WTC11 (cell line): ENCODE results near the gene ZNF718. TPM values are rescaled to one million over a fixed set of nuclear protein-coding genes. Genes with fewer than 3 reads are reported as not detected.
A peak's percentile ranks its signal among the peaks of the same experiment; 100 is the strongest.

ENCODE experiments used
- ATAC-seq: fragments of 200-7000 bp; cut with Tn5 transposase; 2 replicates; pipeline ENCODE4 v1.10.0; 2021; ENCODE audit warnings: mild to moderate bottlenecking, moderate library complexity
- CTCF ChIA-PET: fragments of 300-600 bp; sonication (Branson Sonifier 250); formaldehyde crosslinking; loops from one replicate; lab custom pipeline; 2021; ENCODE audit warnings: antibody characterized with exemption; lab: Charles Lee
- POLR2A ChIA-PET: fragments of 350-600 bp; sonication (Branson Sonifier 250); formaldehyde crosslinking; loops from one replicate; lab custom pipeline; 2021; ENCODE audit warnings: antibody characterized with exemption; lab: Charles Lee
- DNase-seq: peaks from one replicate; pipeline ENCODE4 v3.0.0; 2021; ENCODE audit warnings: low spot score
- H3K27ac Mint-ChIP-seq: 2 replicates; pipeline ENCODE4 v1.8.0; 2021; ENCODE audit warnings: mixed read lengths
- H3K27me3 Mint-ChIP-seq: 2 replicates; pipeline ENCODE4 v1.8.0; 2021; ENCODE audit warnings: low read depth, mild to moderate bottlenecking, moderate library complexity, mixed read lengths
- H3K36me3 Mint-ChIP-seq: 2 replicates; pipeline ENCODE4 v1.8.0; 2021; ENCODE audit warnings: mixed read lengths
- H3K4me1 Mint-ChIP-seq: 2 replicates; pipeline ENCODE4 v1.8.0; 2022; ENCODE audit warnings: mixed read lengths
- H3K4me3 Mint-ChIP-seq: 2 replicates; pipeline ENCODE4 v1.8.0; 2021; ENCODE audit warnings: mild to moderate bottlenecking, moderate library complexity, mixed read lengths
- H3K9me3 Mint-ChIP-seq: 2 replicates; pipeline ENCODE4 v1.8.0; 2021; ENCODE audit warnings: mixed read lengths
- CBFB ChIP-seq: sonication (generic); formaldehyde crosslinking; IDR thresholded peaks from 2 replicates; pipeline ENCODE4 v1.8.1; 2022; ENCODE audit warnings: mild to moderate bottlenecking, low read depth, missing genetic modification reagents
- ELF4 ChIP-seq: sonication (generic); formaldehyde crosslinking; IDR thresholded peaks from 2 replicates; pipeline ENCODE4 v1.8.1; 2022; ENCODE audit warnings: low read depth, mild to moderate bottlenecking, moderate library complexity, missing genetic modification reagents
- FOXJ3 ChIP-seq: sonication (generic); formaldehyde crosslinking; IDR thresholded peaks from 2 replicates; pipeline ENCODE4 v1.9.0; 2021; ENCODE audit warnings: missing genetic modification reagents, mild to moderate bottlenecking, borderline replicate concordance
- GABPB1 ChIP-seq: sonication (generic); formaldehyde crosslinking; IDR thresholded peaks from 2 replicates; pipeline ENCODE4 v1.8.1; 2023; ENCODE audit warnings: mild to moderate bottlenecking, missing genetic modification reagents
- GRHL2 ChIP-seq: fragments of 250-450 bp; sonication (Bioruptor Pico); IDR thresholded peaks from 2 replicates; pipeline ENCODE4 v1.8.0; 2022; ENCODE audit warnings: mild to moderate bottlenecking, moderate library complexity; ENCODE audit not compliant: insufficient replicate concordance, severe bottlenecking
- SP1 ChIP-seq: sonication (generic); formaldehyde crosslinking; conservative IDR thresholded peaks from 2 replicates; pipeline ENCODE4 v1.8.1; 2022; ENCODE audit warnings: missing genetic modification reagents
- TEAD1 ChIP-seq: sonication (generic); formaldehyde crosslinking; IDR thresholded peaks from 2 replicates; pipeline ENCODE4 v1.8.0; 2022; ENCODE audit warnings: mild to moderate bottlenecking, missing genetic modification reagents
- ZNF396 ChIP-seq: fragments of 250-450 bp; sonication (Bioruptor Pico); IDR thresholded peaks from 2 replicates; pipeline ENCODE4 v1.8.0; 2021; ENCODE audit warnings: mild to moderate bottlenecking, moderate library complexity, borderline replicate concordance
- total RNA-seq: library from RNA; stranded (reverse); gene quantifications from 3 replicates; pipeline ENCODE4 v1.2.3, GENCODE V29; 2021
- TF ChIP-seq, protein P1 (sequence below): sonication (generic); formaldehyde crosslinking; IDR thresholded peaks from 2 replicates; pipeline ENCODE4 v1.8.1; 2023; ENCODE audit warnings: mild to moderate bottlenecking, moderate library complexity, missing genetic modification reagents
- TF ChIP-seq, protein P2 (sequence below): sonication (generic); formaldehyde crosslinking; IDR thresholded peaks from 2 replicates; pipeline ENCODE4 v1.8.1; 2023; ENCODE audit warnings: mild to moderate bottlenecking, missing genetic modification reagents
- TF ChIP-seq, protein P3 (sequence below): sonication (generic); formaldehyde crosslinking; IDR thresholded peaks from 2 replicates; pipeline ENCODE4 v1.8.1; 2022; ENCODE audit warnings: low read depth, mild to moderate bottlenecking, moderate library complexity, missing genetic modification reagents, borderline replicate concordance
- TF ChIP-seq, protein P4 (sequence below): sonication (generic); formaldehyde crosslinking; IDR thresholded peaks from 2 replicates; pipeline ENCODE4 v1.8.1; 2023; ENCODE audit warnings: mild to moderate bottlenecking, missing genetic modification reagents, moderate library complexity
- TF ChIP-seq, protein P5 (sequence below): sonication (generic); formaldehyde crosslinking; IDR thresholded peaks from 2 replicates; pipeline ENCODE4 v1.8.0; 2022; ENCODE audit warnings: mild to moderate bottlenecking, missing genetic modification reagents
- TF ChIP-seq, protein P6 (sequence below): sonication (generic); formaldehyde crosslinking; IDR thresholded peaks from 2 replicates; pipeline ENCODE4 v1.8.1; 2022; ENCODE audit warnings: missing genetic modification reagents, borderline replicate concordance
- TF ChIP-seq, protein P7 (sequence below): fragments of 250-450 bp; sonication (Bioruptor Pico); IDR thresholded peaks from 2 replicates; pipeline ENCODE4 v1.9.0; 2021; ENCODE audit warnings: mild to moderate bottlenecking, borderline replicate concordance
- TF ChIP-seq, protein P8 (sequence below): sonication (generic); formaldehyde crosslinking; IDR thresholded peaks from 2 replicates; pipeline ENCODE4 v1.8.1; 2023; ENCODE audit warnings: mild to moderate bottlenecking, missing genetic modification reagents, borderline replicate concordance
- TF ChIP-seq, protein P9 (sequence below): sonication (generic); formaldehyde crosslinking; IDR thresholded peaks from 2 replicates; pipeline ENCODE4 v1.8.0; 2022; ENCODE audit warnings: mild to moderate bottlenecking, missing genetic modification reagents

ZNF718 gene
- total RNA-seq, 1 experiment from 2014 or later = 12.5 TPM

DNA sequence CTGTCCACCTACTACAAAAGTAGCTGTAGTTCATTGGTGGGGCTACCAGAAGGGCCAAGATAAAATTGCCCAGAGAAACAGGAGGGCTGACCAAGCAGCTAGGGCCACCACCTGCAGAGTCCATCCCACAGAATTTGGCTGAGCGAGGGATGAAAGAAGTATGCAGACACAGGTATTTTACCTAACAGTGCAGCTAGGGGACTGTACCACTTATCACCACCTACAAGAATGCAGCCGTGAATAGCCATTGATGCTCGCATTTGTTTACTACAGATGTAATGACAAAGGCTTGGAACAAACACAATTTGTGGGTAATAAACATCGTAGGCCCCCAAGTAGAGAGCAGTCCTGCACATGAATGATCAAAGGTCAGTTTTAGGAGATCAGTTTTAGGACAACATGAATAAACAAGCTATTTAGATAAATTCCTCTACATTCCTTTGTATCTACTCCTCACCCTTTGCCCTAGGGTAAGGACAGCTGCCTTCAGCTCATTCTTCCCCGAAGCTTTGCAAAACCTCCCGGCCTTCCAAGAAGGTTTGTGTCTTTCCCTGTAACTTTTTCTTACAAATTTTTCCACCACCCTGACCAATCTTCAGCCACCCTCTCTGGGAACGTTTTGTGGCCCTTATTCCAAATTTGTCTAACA lies 49.5 kb downstream of the ZNF718 start:
- POLR2A ChIA-PET = interaction anchor here (0.6 to 1.3 kb wide), 3 partner anchors 10 to 50 kb away, joined by 3 to 4 read pairs (median 3); partner anchors contain the start of gene ZNF718
- CTCF ChIA-PET = interaction anchor here (0.6 to 1.4 kb wide), 3 partner anchors 38 to 139 kb away, joined by 3 to 4 read pairs (median 3); no protein-coding TSS in a partner anchor
- DNase-seq = peak; percentile 25
- H3K4me1 Mint-ChIP-seq = peaks cover 31% of the 10 kb centered on the region
- peak overlapping the region; percentile 0; the same call in 1 of the 2 replicates for H3K4me3 Mint-ChIP-seq
- H3K27me3 Mint-ChIP-seq = peaks cover 45% of the 10 kb centered on the region
- ATAC-seq = peak; percentile 97
- peaks cover 49% of the 10 kb centered on the region for H3K9me3 Mint-ChIP-seq
- H3K27ac Mint-ChIP-seq = peak overlapping the region; percentile 66
- peaks cover 42% of the 10 kb centered on the region for H3K36me3 Mint-ChIP-seq
- TF ChIP-seq GABPB1 (CRISPR knock-in tag) = no peak
- TF ChIP-seq, protein P1, sequence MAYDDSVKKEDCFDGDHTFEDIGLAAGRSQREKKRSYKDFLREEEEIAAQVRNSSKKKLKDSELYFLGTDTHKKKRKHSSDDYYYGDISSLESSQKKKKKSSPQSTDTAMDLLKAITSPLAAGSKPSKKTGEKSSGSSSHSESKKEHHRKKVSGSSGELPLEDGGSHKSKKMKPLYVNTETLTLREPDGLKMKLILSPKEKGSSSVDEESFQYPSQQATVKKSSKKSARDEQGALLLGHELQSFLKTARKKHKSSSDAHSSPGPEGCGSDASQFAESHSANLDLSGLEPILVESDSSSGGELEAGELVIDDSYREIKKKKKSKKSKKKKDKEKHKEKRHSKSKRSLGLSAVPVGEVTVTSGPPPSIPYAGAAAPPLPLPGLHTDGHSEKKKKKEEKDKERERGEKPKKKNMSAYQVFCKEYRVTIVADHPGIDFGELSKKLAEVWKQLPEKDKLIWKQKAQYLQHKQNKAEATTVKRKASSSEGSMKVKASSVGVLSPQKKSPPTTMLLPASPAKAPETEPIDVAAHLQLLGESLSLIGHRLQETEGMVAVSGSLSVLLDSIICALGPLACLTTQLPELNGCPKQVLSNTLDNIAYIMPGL (CRISPR knock-in tag) = no peak
- no peak for TF ChIP-seq SP1 (CRISPR knock-in tag)
- TF ChIP-seq, protein P2, sequence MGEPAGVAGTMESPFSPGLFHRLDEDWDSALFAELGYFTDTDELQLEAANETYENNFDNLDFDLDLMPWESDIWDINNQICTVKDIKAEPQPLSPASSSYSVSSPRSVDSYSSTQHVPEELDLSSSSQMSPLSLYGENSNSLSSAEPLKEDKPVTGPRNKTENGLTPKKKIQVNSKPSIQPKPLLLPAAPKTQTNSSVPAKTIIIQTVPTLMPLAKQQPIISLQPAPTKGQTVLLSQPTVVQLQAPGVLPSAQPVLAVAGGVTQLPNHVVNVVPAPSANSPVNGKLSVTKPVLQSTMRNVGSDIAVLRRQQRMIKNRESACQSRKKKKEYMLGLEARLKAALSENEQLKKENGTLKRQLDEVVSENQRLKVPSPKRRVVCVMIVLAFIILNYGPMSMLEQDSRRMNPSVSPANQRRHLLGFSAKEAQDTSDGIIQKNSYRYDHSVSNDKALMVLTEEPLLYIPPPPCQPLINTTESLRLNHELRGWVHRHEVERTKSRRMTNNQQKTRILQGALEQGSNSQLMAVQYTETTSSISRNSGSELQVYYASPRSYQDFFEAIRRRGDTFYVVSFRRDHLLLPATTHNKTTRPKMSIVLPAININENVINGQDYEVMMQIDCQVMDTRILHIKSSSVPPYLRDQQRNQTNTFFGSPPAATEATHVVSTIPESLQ (CRISPR knock-in tag) = no peak
- no peak for TF ChIP-seq ELF4 (CRISPR knock-in tag)
- TF ChIP-seq, protein P3, sequence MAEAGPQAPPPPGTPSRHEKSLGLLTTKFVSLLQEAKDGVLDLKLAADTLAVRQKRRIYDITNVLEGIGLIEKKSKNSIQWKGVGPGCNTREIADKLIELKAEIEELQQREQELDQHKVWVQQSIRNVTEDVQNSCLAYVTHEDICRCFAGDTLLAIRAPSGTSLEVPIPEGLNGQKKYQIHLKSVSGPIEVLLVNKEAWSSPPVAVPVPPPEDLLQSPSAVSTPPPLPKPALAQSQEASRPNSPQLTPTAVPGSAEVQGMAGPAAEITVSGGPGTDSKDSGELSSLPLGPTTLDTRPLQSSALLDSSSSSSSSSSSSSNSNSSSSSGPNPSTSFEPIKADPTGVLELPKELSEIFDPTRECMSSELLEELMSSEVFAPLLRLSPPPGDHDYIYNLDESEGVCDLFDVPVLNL (CRISPR knock-in tag) = no peak
- TF ChIP-seq, protein P4, sequence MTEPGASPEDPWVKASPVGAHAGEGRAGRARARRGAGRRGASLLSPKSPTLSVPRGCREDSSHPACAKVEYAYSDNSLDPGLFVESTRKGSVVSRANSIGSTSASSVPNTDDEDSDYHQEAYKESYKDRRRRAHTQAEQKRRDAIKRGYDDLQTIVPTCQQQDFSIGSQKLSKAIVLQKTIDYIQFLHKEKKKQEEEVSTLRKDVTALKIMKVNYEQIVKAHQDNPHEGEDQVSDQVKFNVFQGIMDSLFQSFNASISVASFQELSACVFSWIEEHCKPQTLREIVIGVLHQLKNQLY (CRISPR knock-in tag) = no peak
- TF ChIP-seq, protein P5, sequence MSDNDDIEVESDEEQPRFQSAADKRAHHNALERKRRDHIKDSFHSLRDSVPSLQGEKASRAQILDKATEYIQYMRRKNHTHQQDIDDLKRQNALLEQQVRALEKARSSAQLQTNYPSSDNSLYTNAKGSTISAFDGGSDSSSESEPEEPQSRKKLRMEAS (CRISPR knock-in tag) = no peak
- TF ChIP-seq ZNF396 = no peak
- TF ChIP-seq FOXJ3 = no peak
- TF ChIP-seq, protein P6, sequence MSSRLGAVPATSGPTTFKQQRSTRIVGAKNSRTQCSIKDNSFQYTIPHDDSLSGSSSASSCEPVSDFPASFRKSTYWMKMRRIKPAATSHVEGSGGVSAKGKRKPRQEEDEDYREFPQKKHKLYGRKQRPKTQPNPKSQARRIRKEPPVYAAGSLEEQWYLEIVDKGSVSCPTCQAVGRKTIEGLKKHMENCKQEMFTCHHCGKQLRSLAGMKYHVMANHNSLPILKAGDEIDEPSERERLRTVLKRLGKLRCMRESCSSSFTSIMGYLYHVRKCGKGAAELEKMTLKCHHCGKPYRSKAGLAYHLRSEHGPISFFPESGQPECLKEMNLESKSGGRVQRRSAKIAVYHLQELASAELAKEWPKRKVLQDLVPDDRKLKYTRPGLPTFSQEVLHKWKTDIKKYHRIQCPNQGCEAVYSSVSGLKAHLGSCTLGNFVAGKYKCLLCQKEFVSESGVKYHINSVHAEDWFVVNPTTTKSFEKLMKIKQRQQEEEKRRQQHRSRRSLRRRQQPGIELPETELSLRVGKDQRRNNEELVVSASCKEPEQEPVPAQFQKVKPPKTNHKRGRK (CRISPR knock-in tag) = no peak
- TF ChIP-seq, protein P7, sequence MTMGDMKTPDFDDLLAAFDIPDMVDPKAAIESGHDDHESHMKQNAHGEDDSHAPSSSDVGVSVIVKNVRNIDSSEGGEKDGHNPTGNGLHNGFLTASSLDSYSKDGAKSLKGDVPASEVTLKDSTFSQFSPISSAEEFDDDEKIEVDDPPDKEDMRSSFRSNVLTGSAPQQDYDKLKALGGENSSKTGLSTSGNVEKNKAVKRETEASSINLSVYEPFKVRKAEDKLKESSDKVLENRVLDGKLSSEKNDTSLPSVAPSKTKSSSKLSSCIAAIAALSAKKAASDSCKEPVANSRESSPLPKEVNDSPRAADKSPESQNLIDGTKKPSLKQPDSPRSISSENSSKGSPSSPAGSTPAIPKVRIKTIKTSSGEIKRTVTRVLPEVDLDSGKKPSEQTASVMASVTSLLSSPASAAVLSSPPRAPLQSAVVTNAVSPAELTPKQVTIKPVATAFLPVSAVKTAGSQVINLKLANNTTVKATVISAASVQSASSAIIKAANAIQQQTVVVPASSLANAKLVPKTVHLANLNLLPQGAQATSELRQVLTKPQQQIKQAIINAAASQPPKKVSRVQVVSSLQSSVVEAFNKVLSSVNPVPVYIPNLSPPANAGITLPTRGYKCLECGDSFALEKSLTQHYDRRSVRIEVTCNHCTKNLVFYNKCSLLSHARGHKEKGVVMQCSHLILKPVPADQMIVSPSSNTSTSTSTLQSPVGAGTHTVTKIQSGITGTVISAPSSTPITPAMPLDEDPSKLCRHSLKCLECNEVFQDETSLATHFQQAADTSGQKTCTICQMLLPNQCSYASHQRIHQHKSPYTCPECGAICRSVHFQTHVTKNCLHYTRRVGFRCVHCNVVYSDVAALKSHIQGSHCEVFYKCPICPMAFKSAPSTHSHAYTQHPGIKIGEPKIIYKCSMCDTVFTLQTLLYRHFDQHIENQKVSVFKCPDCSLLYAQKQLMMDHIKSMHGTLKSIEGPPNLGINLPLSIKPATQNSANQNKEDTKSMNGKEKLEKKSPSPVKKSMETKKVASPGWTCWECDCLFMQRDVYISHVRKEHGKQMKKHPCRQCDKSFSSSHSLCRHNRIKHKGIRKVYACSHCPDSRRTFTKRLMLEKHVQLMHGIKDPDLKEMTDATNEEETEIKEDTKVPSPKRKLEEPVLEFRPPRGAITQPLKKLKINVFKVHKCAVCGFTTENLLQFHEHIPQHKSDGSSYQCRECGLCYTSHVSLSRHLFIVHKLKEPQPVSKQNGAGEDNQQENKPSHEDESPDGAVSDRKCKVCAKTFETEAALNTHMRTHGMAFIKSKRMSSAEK (CRISPR knock-in tag) = no peak
- TF ChIP-seq TEAD1 (CRISPR knock-in tag) = peak; percentile 76; the same call in 1 of the 2 replicates
- no peak for TF ChIP-seq CBFB (CRISPR knock-in tag)
- TF ChIP-seq, protein P8, sequence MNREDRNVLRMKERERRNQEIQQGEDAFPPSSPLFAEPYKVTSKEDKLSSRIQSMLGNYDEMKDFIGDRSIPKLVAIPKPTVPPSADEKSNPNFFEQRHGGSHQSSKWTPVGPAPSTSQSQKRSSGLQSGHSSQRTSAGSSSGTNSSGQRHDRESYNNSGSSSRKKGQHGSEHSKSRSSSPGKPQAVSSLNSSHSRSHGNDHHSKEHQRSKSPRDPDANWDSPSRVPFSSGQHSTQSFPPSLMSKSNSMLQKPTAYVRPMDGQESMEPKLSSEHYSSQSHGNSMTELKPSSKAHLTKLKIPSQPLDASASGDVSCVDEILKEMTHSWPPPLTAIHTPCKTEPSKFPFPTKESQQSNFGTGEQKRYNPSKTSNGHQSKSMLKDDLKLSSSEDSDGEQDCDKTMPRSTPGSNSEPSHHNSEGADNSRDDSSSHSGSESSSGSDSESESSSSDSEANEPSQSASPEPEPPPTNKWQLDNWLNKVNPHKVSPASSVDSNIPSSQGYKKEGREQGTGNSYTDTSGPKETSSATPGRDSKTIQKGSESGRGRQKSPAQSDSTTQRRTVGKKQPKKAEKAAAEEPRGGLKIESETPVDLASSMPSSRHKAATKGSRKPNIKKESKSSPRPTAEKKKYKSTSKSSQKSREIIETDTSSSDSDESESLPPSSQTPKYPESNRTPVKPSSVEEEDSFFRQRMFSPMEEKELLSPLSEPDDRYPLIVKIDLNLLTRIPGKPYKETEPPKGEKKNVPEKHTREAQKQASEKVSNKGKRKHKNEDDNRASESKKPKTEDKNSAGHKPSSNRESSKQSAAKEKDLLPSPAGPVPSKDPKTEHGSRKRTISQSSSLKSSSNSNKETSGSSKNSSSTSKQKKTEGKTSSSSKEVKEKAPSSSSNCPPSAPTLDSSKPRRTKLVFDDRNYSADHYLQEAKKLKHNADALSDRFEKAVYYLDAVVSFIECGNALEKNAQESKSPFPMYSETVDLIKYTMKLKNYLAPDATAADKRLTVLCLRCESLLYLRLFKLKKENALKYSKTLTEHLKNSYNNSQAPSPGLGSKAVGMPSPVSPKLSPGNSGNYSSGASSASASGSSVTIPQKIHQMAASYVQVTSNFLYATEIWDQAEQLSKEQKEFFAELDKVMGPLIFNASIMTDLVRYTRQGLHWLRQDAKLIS (CRISPR knock-in tag) = no peak
- TF ChIP-seq, protein P9, sequence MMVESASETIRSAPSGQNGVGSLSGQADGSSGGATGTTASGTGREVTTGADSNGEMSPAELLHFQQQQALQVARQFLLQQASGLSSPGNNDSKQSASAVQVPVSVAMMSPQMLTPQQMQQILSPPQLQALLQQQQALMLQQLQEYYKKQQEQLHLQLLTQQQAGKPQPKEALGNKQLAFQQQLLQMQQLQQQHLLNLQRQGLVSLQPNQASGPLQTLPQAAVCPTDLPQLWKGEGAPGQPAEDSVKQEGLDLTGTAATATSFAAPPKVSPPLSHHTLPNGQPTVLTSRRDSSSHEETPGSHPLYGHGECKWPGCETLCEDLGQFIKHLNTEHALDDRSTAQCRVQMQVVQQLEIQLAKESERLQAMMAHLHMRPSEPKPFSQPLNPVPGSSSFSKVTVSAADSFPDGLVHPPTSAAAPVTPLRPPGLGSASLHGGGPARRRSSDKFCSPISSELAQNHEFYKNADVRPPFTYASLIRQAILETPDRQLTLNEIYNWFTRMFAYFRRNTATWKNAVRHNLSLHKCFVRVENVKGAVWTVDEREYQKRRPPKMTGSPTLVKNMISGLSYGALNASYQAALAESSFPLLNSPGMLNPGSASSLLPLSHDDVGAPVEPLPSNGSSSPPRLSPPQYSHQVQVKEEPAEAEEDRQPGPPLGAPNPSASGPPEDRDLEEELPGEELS = peak; percentile 45; the same call in 1 of the 2 replicates
- TF ChIP-seq GRHL2 (CRISPR knock-in tag) = no peak
